HTERT RPE-1 (cell line): ENCODE measurements around the gene HARS2.
"Not testable (repeated sequence)": the region's sequence is repeated elsewhere in the genome, so short reads cannot be mapped to it uniquely, and the experiment has no call there.

Experiments used
- in situ Hi-C: fragments of 300-500 bp; cut with MboI; formaldehyde crosslinking; loops from 4 replicates; pipeline ENCODE4 v1.14.3; 2020; ENCODE audit warnings: low sequenced_read_pairs

The HARS2 gene, protein sequence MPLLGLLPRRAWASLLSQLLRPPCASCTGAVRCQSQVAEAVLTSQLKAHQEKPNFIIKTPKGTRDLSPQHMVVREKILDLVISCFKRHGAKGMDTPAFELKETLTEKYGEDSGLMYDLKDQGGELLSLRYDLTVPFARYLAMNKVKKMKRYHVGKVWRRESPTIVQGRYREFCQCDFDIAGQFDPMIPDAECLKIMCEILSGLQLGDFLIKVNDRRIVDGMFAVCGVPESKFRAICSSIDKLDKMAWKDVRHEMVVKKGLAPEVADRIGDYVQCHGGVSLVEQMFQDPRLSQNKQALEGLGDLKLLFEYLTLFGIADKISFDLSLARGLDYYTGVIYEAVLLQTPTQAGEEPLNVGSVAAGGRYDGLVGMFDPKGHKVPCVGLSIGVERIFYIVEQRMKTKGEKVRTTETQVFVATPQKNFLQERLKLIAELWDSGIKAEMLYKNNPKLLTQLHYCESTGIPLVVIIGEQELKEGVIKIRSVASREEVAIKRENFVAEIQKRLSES

DNA sequence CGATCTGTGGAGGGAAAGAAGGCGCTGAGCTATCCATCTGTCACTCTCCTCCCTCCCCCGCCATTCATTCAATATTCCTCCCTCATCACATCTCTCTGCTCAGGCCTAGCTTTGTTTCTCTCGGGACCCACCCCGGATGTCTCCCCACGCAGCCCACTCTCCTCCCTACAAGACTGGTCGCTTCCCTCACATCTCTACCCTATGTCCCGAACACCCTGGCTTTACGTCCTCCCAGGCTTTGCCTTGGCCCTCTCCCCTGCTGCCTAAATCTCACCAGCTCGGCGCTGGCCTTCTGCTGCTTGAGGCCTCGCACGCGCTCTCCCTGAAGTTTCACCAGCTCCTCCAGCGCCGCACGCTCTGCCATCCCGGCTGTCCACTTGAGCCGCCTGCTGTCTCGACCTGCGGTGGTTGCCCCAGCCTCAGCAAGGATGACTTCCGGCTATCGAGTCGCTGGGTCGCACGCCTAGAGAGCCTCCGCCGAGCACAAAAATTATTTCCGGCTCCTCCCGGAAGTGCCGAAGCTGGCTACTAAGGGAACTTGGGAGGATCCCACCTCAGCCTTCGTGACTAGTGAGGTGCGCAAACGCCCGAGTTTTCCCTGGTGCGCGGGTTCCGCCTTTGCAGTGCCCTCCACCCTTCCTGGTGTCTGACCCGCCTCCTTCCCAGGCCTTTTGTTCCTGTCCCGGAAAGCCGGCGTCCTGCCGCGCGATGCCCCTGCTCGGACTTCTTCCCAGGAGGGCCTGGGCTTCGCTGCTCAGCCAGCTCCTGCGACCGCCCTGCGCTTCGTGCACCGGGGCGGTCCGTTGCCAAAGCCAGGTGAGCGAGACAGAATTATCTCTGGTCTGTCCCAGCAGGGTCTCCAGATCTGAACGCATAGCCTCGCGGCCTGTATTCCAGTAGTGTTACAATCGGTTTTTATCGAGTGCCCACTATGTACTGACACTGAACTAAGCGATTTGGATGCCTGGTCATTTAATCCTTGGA is at the start of gene HARS2, which contains the start of gene HARS1:
Gene HARS2 (plus strand): TSS at position 515 of the 984 bp plus-strand sequence. CDS start 194 bp downstream, at position 709.
Gene HARS1 (minus strand): TSS at position 430 of the 984 bp plus-strand sequence. CDS start 66 bp downstream, at position 364.
- in situ Hi-C loops: no loop called here

DNA sequence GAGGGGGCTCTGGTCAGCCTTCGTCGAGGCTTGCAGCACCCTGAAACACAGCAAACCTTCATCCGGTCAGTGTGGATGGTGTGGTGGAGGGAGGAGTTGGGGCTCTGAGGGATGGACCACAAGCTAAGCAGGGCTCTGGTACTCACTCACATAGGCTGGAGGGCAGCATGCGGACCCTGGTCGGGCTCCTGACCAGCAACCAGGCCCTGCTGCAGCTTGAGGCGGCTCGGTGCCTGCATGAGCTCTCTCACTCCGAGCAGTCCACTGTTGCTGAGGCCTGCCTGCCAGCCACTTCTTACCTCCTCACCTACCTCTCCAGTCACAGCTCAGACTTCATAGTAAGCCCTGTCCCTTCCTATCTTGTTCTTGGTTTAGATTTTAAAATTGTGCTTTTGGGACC is 49.5 kb upstream of the HARS2 start:
- in situ Hi-C loops: no loop called here

DNA sequence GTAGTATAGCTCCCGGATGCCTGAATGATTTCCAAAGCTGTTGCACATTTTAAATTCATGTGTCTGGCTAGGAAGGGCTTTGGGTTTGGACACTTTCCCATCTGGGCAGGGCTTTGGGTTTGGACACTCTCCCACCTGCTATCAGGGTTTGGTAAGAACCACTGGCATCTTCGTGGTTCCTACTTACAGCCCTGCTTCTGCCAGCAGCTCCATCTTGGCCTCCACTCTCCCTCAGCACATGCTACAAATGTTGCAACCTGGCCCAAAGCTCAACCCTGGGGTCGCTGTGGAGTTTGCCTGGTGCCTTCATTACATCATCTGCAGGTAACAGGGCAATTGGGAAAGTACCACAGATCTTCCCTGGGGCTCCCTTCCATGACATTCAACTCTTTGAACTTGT is 48.5 kb upstream of the HARS2 start:
- in situ Hi-C loops: no loop called here

DNA sequence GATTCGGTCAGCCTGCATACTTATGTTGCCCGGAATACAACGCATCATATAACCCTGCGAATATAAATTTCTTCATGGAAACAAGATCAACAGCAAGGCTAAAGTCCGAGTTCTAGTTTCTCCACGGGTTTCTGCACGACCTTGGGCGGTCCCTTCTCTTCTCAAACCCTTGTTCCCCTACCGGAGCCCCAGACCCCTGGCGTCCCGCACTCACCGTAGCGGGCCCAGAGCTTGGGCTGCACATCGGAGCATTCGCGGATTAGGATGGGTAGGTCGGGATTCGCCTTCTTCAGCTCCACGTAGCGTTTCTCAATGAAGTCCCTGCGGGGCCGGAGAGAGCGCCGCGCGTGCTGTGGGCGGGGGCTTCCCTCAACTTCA is 44.2 kb upstream of the HARS2 start:
- in situ Hi-C loops: no loop called here

DNA sequence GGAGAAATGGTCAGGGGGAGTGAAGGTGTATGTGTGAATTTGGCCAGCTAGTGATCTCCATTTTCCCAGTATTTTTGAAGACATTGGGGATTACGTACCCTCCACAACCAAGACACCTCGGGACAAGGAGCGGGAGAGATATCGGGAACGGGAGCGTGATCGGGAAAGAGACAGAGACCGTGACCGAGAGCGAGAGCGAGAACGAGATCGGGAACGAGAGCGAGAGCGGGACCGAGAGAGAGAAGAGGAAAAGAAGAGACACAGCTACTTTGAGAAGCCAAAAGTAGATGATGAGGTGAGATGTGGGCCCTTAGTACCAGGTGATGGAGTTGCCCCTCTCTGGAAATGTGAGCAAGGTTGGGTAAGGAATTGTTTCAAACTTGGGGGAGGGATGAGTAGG is 32.4 kb upstream of the HARS2 start:
- in situ Hi-C loops: no loop called here

- in situ Hi-C loops: not testable (repeated sequence)
These were observed 30.9 kb upstream of the HARS2 start for GRCh38 chr5:140660371-140660770.

DNA sequence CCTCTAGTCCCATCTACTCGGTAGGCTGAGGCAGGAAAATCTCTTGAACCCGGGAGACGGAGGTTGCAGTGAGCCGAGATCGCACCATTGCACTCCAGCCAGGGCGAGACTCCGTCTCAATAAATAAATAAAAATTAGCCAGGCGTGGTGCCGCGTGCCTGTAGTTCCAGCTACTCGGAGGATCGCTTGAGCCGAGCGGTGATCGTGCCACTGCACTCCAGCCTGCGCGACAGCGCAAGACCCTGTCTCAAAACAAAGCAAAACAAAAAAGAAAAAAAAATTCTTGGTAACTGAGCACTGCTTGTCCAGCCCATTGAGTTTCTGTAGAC is 27.3 kb upstream of the HARS2 start:
- in situ Hi-C loops: no loop called here

DNA sequence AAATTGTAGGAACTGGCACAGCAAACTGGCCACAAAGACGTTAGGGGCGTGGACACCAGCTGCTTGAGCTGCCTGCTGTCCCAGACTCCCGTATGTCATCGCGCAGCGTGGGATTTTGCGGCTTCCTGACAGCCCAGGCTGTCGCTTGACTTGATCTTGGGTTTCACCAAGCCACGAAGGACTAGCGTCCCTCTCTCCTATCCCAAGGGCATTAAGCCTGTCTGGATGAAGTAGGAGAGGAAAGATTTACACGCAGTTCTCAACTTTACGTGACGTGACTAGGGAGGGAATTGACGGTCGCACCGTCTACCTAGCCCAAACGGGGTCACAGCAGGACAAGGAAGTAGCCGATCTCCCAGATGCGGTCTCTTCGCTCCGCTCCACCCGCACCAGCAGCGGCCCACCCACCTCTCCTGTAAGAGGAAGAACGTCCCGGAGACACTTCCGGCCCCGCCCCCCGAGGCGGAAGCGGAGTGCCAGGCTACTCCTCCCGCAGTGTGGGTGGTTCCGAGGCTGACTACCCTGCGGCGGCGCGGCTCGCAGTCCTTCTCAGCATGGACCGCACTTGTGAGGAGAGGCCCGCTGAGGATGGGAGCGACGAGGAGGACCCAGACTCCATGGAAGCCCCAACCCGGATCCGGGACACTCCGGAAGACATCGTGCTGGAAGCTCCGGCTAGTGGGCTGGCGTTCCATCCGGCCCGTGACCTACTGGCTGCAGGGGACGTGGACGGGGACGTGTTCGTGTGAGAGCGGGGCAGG is 26.7 kb upstream of the HARS2 start, which contains the start of gene WDR55:
Gene WDR55 (plus strand): TSS at position 546 of the 761 bp plus-strand sequence. CDS start 9 bp downstream, at position 555.
- in situ Hi-C loops: no loop called here

- in situ Hi-C loops: not testable (repeated sequence)
These were observed 20.2 kb upstream of the HARS2 start for GRCh38 chr5:140671035-140671434.

DNA sequence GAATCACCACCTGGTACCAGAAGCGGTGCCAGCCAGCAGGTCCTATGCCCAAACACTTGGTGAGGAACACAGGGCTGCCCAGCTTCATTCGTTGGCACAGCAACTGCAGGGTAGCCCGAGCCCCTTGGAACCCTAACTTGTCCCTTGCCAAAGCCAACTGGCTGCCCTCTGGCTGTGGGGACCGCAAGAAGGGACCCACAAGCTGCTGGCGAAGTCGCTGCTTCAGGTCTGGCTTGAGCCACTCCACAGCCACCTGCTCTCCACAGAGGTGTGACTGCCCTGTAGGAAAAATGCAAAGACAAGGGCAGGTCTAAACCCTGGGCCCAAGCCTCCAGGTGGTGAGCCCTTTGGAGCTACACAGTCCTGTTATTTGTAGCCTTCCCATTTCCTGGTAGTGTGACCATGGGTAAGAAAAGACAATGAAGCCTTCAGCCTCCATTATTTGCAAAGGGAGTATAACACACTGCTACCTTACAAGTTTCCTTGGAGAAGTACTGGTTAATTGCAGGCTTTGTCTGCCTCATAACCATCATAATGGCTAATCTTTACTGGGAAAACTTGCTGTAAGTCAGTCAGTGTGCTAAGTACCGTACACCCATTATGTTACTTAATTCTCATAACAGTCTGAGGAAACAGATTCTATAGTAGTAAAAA is 19.7 kb upstream of the HARS2 start:
- in situ Hi-C loops: no loop called here

GRCh38 chr5:140672455-140673186 is 18.6 kb upstream of the HARS2 start:
- in situ Hi-C loops: no loop called here

DNA sequence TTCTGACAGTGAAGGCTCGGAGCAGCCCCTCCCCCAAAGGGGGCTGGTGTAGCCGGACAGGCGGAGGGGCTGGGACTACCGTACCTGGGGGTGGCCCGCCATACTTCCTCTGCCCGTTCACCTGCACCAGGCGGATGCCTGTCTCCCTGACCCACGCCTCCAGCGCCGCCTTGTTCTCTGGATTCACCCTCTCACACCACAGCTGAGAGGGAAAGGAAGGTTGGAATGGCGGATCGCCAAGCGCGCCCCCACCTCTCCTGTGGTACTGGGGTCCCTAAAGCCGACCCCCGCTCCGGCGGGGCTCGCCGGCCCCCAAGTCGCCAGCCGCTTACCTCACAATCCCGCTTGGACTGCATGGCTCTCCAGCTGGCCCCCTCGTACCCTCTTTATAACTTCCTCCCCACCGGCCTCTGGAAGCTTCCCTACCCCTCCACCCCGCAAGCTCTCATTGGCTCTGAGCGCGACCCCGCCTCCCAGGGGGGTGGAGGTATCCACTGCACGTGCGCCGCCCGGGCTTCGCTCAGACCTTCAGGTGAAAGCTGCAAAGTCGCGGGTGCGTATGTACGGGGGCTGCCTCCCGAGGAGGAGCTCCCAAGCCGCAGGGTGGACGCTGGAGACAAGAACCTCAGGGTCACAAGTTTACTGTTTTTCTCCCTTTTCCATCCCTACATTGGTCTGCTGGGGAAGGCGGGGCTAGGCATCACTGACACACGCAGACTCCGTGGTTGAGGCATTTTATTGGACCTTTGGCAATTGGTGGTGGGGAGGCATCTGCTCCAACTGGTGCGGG is 17.9 kb upstream of the HARS2 start, which contains the start of gene DND1:
Gene DND1 (minus strand): TSS at position 390 of the 790 bp plus-strand sequence. CDS start 34 bp downstream, at position 356.
- in situ Hi-C loops: no loop called here

- in situ Hi-C loops: no loop called here
These were observed 17.0 kb upstream of the HARS2 start for GRCh38 chr5:140674211-140674610.

DNA sequence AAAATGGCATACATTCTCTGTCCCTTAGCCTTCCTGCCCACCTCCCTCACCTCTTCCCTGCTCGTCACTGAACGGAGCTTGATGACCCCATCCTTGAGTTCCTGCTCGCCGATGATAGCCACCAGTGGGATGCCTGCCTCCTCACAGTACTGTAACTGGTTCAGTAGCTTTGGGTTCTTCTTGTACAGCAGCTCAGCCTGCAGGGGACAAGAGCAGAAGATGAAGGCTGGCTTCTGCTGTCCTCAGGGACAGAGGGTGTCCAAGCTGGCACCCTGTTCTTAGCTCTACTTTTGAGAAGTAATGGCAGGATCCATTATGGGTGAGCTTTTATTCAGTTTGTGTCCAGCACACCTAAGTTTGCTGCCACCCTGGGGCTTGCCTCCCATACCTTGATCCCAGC is 16.6 kb upstream of the HARS2 start:
- in situ Hi-C loops: no loop called here

DNA sequence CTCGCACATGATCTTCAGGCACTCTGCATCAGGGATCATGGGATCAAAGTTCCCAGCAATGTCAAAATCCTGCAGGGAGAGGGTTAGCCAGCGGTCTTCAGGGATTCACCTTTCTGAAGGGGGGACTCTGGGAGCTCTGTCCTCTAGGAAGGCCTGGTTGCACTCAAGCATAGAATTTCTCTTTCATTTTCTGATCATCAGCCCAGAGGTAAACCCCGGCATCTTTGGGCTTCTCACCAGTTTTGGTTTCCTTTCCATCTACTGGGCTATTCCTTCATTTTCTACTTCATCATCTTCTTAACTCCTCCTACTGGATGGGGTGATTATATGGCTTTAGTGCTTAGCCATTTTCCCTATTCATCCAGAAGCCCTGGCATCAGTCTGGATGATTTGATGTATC is 13.3 kb upstream of the HARS2 start:
- in situ Hi-C loops: no loop called here

- in situ Hi-C loops: no loop called here
These were observed 12.3 kb upstream of the HARS2 start for GRCh38 chr5:140678993-140679392.

- in situ Hi-C loops: no loop called here
These were observed 801 bp upstream of the HARS2 start for GRCh38 chr5:140690376-140690932.

- in situ Hi-C loops: no loop called here
These were observed 3.0 kb downstream of the HARS2 start for GRCh38 chr5:140694276-140694675.
